SK-N-SH treated with all-trans-retinoic acid at 6 μM for 48 hours (cell line): ENCODE measurements around the gene ARMC6.

Experiments
- ATAC-seq: fragments of 200-7000 bp; cut with Tn5 transposase; 3 replicates; pipeline ENCODE4 v1.9.1; 2020; ENCODE audit warnings: mild to moderate bottlenecking, moderate library complexity
- ARNTL ChIP-seq: fragments of 450-650 bp; formaldehyde crosslinking; IDR thresholded peaks from 2 replicates; pipeline ENCODE4 v1.5.0; 2020; ENCODE audit warnings: low read depth, mild to moderate bottlenecking, moderate library complexity, borderline replicate concordance
- BACH2 ChIP-seq: fragments of 250-450 bp; sonication (Bioruptor Pico); IDR thresholded peaks from 2 replicates; pipeline ENCODE4 v1.9.0; 2021; ENCODE audit warnings: mild to moderate bottlenecking, borderline replicate concordance
- CREB5 ChIP-seq: fragments of 250-450 bp; sonication (Bioruptor Pico); IDR thresholded peaks from 2 replicates; pipeline ENCODE4 v1.5.1; 2020; ENCODE audit warnings: low read depth, mild to moderate bottlenecking, moderate library complexity
- CSDC2 ChIP-seq: fragments of 250-450 bp; sonication (Bioruptor Pico); IDR thresholded peaks from 2 replicates; pipeline ENCODE4 v1.5.0; 2020; ENCODE audit warnings: mild to moderate bottlenecking, moderate library complexity
- CSRNP3 ChIP-seq: fragments of 250-450 bp; sonication (Bioruptor Pico); IDR thresholded peaks from 2 replicates; pipeline ENCODE4 v1.5.1; 2021; ENCODE audit warnings: mild to moderate bottlenecking, moderate library complexity
- GLIS3 ChIP-seq: fragments of 250-450 bp; sonication (Bioruptor Pico); IDR thresholded peaks from 2 replicates; pipeline ENCODE4 v1.5.0; 2020; ENCODE audit warnings: mild to moderate bottlenecking, moderate library complexity
- ISL1 ChIP-seq: fragments of 250-450 bp; sonication (Bioruptor Pico); IDR thresholded peaks from 2 replicates; pipeline ENCODE4 v2.1.2; 2022; ENCODE audit warnings: mild to moderate bottlenecking, moderate library complexity
- OSR1 ChIP-seq: fragments of 250-450 bp; sonication (Bioruptor Pico); IDR thresholded peaks from 2 replicates; pipeline ENCODE4 v1.8.0; 2022; ENCODE audit warnings: moderate library complexity, mild to moderate bottlenecking, inconsistent platforms
- PATZ1 ChIP-seq: fragments of 250-450 bp; sonication (Bioruptor Pico); IDR thresholded peaks from 2 replicates; pipeline ENCODE4 v1.8.0; 2020; ENCODE audit warnings: mild to moderate bottlenecking, moderate library complexity, borderline replicate concordance
- POU6F1 ChIP-seq: fragments of 250-450 bp; sonication (Bioruptor Pico); IDR thresholded peaks from 2 replicates; pipeline ENCODE4 v1.8.0; 2021; ENCODE audit warnings: low read depth, mild to moderate bottlenecking, moderate library complexity, borderline replicate concordance
- PPARA ChIP-seq: fragments of 250-450 bp; sonication (Bioruptor Pico); IDR thresholded peaks from 2 replicates; pipeline ENCODE4 v1.5.0; 2020; ENCODE audit warnings: mild to moderate bottlenecking, borderline replicate concordance
- RARB ChIP-seq: fragments of 250-450 bp; sonication (Bioruptor Pico); IDR thresholded peaks from 2 replicates; pipeline ENCODE4 v1.8.0; 2021; ENCODE audit warnings: mild to moderate bottlenecking, moderate library complexity
- SNAI2 ChIP-seq: fragments of 250-450 bp; sonication (Bioruptor Pico); IDR thresholded peaks from 2 replicates; pipeline ENCODE4 v1.5.0; 2020; ENCODE audit warnings: mild to moderate bottlenecking, moderate library complexity
- TCF4 ChIP-seq: fragments of 250-450 bp; sonication (Bioruptor Pico); IDR thresholded peaks from 2 replicates; pipeline ENCODE4 v1.8.0; 2021; ENCODE audit warnings: mild to moderate bottlenecking, moderate library complexity, borderline replicate concordance
- TOX ChIP-seq: fragments of 250-450 bp; sonication (Bioruptor Pico); IDR thresholded peaks from 2 replicates; pipeline ENCODE4 v1.8.0; 2021; ENCODE audit warnings: mild to moderate bottlenecking, moderate library complexity, borderline replicate concordance
- TSHZ2 ChIP-seq: fragments of 250-450 bp; sonication (Bioruptor Pico); IDR thresholded peaks from 2 replicates; pipeline ENCODE4 v1.5.0; 2020; ENCODE audit warnings: mild to moderate bottlenecking, moderate library complexity
- ZC3H10 ChIP-seq: fragments of 250-450 bp; sonication (Bioruptor Pico); IDR thresholded peaks from 2 replicates; pipeline ENCODE4 v1.5.1; 2021; ENCODE audit warnings: mild to moderate bottlenecking, moderate library complexity
- ZFP3 ChIP-seq: fragments of 250-450 bp; sonication (Bioruptor Pico); IDR thresholded peaks from 2 replicates; pipeline ENCODE4 v1.5.0; 2020; ENCODE audit warnings: mild to moderate bottlenecking, moderate library complexity
- ZFP30 ChIP-seq: fragments of 450-650 bp; formaldehyde crosslinking; IDR thresholded peaks from 2 replicates; pipeline ENCODE4 v1.5.0; 2022; ENCODE audit warnings: mild to moderate bottlenecking, moderate library complexity
- ZNF565 ChIP-seq: fragments of 450-650 bp; formaldehyde crosslinking; conservative IDR thresholded peaks from 2 replicates; pipeline ENCODE4 v1.5.0; 2020; ENCODE audit warnings: low read depth, mild to moderate bottlenecking, moderate library complexity
- ZNF70 ChIP-seq: fragments of 450-650 bp; formaldehyde crosslinking; IDR thresholded peaks from 2 replicates; pipeline ENCODE4 v1.5.0; 2020; ENCODE audit warnings: mild to moderate bottlenecking, moderate library complexity
- ZNF8 ChIP-seq: fragments of 450-650 bp; formaldehyde crosslinking; IDR thresholded peaks from 2 replicates; pipeline ENCODE4 v1.5.0; 2020; ENCODE audit warnings: mild to moderate bottlenecking, moderate library complexity

Gene ARMC6

GRCh38 chr19:19096641-19097627 lies 63.5 kb downstream of the ARMC6 start:
- TF ChIP-seq ZNF565 (CRISPR knock-in tag) (no peak), CREB5 (no peak), POU6F1 (CRISPR knock-in tag) (no peak), BACH2 (no peak), SNAI2 (CRISPR knock-in tag) (no peak), OSR1 (no peak), CSRNP3 (no peak), TSHZ2 (CRISPR knock-in tag) (no peak), ZNF70 (CRISPR knock-in tag) (no peak), ZFP3 (no peak)
- no peak for ATAC-seq

- TF ChIP-seq OSR1 (no peak), ZFP3 (no peak), RARB (CRISPR knock-in tag) (no peak), ZFP30 (CRISPR knock-in tag) (no peak), CREB5 (no peak), TOX (CRISPR knock-in tag) (no peak), CSRNP3 (no peak), ARNTL (no peak), ZNF565 (CRISPR knock-in tag) (no peak), ZNF70 (CRISPR knock-in tag) (no peak), TCF4 (CRISPR knock-in tag) (no peak), GLIS3 (CRISPR knock-in tag) (no peak), ZNF8 (CRISPR knock-in tag) (no peak), ZC3H10 (CRISPR knock-in tag) (no peak), CSDC2 (CRISPR knock-in tag) (no peak), PPARA (no peak), BACH2 (no peak), ISL1 (CRISPR knock-in tag) (no peak), PATZ1 (CRISPR knock-in tag) (no peak)
- ATAC-seq, result no peak
Measured at GRCh38 chr19:19098084-19098702, 64.8 kb downstream of the ARMC6 start.
